ENCODE data around the gene AGFG2. TPM values are rescaled to one million over a fixed set of nuclear protein-coding genes. Genes with fewer than 3 reads are reported as not detected.

Gene AGFG2
- total and polyA plus RNA-seq, 12 donors, result 14.0 to 175 (median 107) TPM

DNA sequence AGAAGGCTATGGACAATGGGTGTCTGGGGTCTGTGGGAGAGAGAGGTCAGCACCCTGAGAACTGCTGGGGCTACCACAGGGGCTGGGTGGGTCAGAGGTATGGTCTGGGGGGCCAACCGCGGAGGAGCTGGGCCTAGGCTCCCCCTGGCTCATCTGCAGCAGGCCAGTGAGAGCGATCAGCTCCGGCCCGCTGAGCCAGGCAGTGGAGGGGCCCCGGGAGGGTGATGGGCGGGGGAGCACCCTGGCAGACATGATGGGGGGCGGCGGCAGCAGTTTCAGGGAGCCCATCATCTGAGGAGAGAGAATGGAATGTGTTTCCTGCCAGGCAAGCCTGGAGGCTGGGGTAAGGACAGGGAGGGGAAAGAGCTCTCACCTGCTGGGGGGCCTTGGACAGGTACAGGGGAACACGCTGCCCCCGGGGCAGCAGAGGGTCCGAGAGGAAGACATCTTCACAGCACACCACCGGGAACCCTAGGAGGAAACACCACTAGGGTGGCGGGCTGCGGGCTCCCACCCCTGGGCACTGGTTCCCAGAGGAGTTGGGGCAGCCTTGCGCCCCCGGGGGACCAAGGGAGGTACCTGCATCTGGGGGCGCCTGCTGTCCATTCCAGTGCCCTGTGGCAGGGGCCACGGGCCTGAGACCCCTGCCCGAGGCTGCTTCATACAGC is 33.4 kb downstream of the AGFG2 start:
- H3K36me3 ChIP-seq (replicated peaks in 1 of 2), result peaks cover 0 to 36% of the 10 kb centered on the region in 2 donors

DNA sequence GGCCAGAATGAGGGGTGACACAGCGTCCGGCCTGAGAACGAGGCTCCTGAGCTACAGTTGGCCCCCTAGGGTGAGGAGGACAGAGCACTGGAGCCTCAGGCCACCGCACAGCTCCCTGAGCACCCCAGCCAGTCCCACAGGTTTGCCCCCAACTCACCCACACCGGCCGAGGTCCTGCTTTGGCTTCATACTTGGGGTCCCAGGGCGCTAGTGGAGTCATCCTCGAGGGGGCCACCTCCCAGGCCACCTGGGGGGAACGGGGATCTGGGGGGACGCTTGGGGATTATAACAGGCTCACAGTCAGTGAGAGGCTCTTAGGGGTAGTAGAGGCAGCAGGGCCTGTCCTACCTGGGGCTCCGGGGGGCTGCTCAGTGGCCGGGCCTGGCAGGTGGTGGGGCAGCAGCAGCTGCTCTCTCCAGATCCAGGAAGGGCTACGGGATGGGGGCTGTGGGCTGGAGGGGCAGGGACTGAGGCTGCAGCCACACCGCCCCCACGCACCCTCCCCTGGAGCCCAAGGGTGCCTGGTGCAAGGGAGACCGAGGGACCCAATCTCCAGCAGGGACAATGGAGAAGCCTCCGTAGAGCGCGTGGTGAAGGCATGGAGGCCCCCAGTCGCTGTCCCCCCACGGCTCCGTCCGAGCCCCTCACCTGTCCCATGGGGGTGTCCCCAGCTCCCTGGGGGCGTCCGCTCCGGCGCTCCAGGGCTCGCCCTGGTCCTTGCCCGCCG is 34.1 kb downstream of the AGFG2 start:
- H3K4me3 ChIP-seq, result no peak overlapping the region
- peaks cover 23 to 24% of the 10 kb centered on the region in 2 donors for H3K4me1 ChIP-seq (replicated peaks in 1 of 2)
- H3K9me3 ChIP-seq (replicated peaks in 1 of 3), result no peaks in the 10 kb centered on the region
- WGBS, 4 donors, result 77 to 100% (median 92%) methylated on average over 3 to 30 of the region's 30 CpGs
- intact Hi-C loops (cut with DNase I), result loop anchor here in 1 of 2 donors (5.0 kb wide), 1 partner anchor 114 kb away; no protein-coding TSS in a partner anchor
- TF ChIP-seq, protein P1, sequence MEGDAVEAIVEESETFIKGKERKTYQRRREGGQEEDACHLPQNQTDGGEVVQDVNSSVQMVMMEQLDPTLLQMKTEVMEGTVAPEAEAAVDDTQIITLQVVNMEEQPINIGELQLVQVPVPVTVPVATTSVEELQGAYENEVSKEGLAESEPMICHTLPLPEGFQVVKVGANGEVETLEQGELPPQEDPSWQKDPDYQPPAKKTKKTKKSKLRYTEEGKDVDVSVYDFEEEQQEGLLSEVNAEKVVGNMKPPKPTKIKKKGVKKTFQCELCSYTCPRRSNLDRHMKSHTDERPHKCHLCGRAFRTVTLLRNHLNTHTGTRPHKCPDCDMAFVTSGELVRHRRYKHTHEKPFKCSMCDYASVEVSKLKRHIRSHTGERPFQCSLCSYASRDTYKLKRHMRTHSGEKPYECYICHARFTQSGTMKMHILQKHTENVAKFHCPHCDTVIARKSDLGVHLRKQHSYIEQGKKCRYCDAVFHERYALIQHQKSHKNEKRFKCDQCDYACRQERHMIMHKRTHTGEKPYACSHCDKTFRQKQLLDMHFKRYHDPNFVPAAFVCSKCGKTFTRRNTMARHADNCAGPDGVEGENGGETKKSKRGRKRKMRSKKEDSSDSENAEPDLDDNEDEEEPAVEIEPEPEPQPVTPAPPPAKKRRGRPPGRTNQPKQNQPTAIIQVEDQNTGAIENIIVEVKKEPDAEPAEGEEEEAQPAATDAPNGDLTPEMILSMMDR (IDR thresholded peaks at IDR 0.05), result no peak
- TF ChIP-seq POLR2A (IDR thresholded peaks at IDR 0.05), result no peak
- no peaks in the 10 kb centered on the region for H3K27me3 ChIP-seq
- H3K27ac ChIP-seq, result no peak overlapping the region
- DNase-seq, result peak in 2 of 7 donors; percentile 42 to 53
- peaks cover 0 to 43% of the 10 kb centered on the region in 2 donors for H3K36me3 ChIP-seq (replicated peaks in 1 of 2)

More for the DNA sequence above, 33.4 kb downstream of the AGFG2 start:
- Histone ChIP-seq H3K4me1 (replicated peaks in 1 of 2) (peaks cover 30 to 31% of the 10 kb centered on the region in 2 donors), H3K27me3 (no peaks in the 10 kb centered on the region), H3K27ac (no peak overlapping the region), H3K4me3 (no peak overlapping the region), H3K9me3 (replicated peaks in 1 of 3) (no peaks in the 10 kb centered on the region)
- DNase-seq, result peak in 2 of 7 donors; percentile 33 to 55
- intact Hi-C loops (cut with DNase I), result loop anchor here in 1 of 2 donors (5.0 kb wide), 1 partner anchor 115 kb away; no protein-coding TSS in a partner anchor
- 71 to 89% (median 84%) methylated on average over 7 to 20 of the region's 20 CpGs for WGBS, 4 donors
- TF ChIP-seq POLR2A (IDR thresholded peaks at IDR 0.05), result no peak
- TF ChIP-seq, protein P1 (IDR thresholded peaks at IDR 0.05), result no peak

DNA sequence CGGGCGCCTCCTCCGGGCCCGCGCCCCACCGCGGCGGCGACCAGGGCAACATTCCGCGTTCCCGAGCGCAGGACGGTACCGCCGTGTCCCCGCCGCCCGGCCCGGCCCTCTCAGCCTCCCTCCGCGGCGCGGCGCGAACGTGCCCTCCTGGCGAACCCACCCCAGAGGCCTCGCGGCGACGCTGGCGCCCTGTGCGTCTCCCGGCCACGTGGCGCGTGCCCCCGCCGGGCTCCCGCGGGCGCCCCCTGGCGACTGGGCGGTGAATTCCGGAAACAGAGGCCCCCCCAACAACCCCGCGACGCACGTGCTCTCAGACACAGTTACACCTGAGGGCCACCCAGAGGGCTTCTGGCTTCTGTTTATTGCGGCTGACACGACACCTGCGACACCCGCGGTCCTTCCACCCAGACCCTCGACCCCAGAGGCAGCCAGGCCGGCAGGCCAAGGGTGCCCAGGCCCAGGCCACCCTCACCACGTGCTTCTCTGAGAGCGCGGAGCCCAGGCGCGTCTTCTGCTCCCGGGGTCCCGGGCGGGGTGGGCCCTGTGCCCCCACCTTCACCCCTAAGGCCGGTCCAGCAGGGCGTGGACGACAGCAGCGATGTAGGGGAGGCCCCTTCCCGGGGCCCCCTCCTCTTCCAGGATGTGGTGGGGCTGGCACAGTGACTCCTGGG is 34.8 kb downstream of the AGFG2 start, which contains the start of gene SAP25:
SAP25 (minus strand) TSS at position 210 of the 671 bp plus-strand sequence; CDS start at position 52, 158 bp downstream.
- TF ChIP-seq, protein P1 (IDR thresholded peaks at IDR 0.05), result peak in 1 of 6 experiments; percentile 30
- TF ChIP-seq POLR2A (IDR thresholded peaks at IDR 0.05), result no peak
- intact Hi-C loops (cut with DNase I), result loop anchor here in 1 of 2 donors (5.0 kb wide), 1 partner anchor 113 kb away; no protein-coding TSS in a partner anchor
- Histone ChIP-seq H3K27ac (peak within 1 kb of the TSS in 2 of 5 donors; percentile 32 to 38), H3K4me1 (replicated peaks in 1 of 2) (peaks cover 16 to 17% of the 10 kb centered on the region in 2 donors), H3K4me3 (no peak within 1 kb of the TSS), H3K9me3 (replicated peaks in 1 of 3) (no peaks in the 10 kb centered on the region), H3K27me3 (no peaks in the 10 kb centered on the region), H3K36me3 (replicated peaks in 1 of 2) (peaks cover 0 to 50% of the 10 kb centered on the region in 2 donors)
- DNase-seq, result peak in 2 of 7 donors; percentile 41 to 55
- whole genome bisulfite sequencing, 4 donors, result 87 to 92% (median 90%) methylated on average over 17 to 70 of the region's 70 CpGs

Data from adrenal gland (tissue), 12 donors.